HG03135 (cell line): Measurements from ENCODE around the gene DNM1.
"Not testable (repeated sequence)": the region's sequence is repeated elsewhere in the genome, so short reads cannot be mapped to it uniquely, and the experiment has no call there.

Experiments used
- ATAC-seq: cut with Tn5 transposase; IDR thresholded peaks from one replicate; pipeline ENCODE4 v1.9.1; 2021; ENCODE audit warnings: mild to moderate bottlenecking, moderate library complexity; ENCODE audit not compliant: unreplicated experiment

The DNM1 gene

DNA sequence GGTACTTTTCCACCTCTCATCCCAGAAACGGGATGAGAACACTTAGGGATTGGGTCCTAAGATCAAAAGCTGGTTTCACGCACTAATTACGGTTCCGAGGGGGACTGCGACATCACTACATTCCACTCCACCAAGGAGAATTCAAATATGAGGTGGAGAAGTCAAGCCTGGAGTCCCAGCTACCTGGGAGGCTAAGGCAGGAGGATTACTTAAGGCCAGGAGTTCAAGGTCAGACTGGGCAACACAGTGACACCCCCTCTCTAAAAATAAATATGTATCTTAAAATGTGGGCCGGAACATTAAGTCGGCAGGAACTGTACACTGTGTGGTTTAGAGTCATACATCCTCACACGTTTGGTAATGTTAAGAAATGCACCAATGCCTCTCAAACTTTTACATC, 71.1 kb downstream of the DNM1 start:
- ATAC-seq, result no peak

DNA sequence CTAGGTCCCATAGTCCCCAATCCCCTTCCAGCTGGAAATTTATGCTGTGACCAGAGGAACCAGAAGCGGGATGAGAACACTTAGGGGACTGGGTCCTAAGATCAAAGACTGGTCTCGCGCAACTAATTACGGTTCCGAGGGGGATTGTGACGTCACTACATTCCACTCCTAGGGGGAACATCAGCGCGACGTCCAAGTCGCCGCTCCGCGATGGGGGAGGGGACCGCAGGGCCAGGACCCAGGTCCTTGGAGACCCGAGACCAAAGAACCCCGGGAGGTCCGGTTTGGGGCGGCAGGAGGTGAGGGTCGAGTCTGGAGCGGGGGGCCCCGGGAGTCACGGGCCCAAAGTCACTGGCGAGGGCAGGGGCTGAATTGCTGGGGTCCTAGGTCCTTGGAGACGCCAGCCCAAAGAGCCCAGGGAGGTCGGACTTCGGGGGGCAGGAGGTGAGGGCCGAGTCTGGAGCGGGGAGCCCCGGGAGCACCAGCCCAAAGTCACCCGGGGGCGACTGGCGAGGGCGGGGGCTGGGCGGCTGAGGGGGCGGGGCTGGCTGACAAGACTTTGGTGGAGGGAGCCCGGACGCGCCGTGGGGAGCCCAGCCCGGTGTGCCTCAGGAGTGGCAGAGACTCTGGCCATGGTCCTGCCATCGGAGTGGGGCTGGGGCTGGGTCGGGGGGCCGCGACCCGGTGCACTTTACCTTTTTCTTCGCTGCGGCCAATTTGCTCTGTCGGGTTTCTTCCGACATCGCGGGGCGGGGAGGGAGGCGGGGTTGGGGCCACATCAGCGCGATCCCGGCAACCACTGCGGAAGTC, 72.2 kb downstream of the DNM1 start, which contains the start of gene GOLGA2:
TSS of gene GOLGA2 (minus strand) at position 810 of the 810 bp plus-strand sequence. CDS start at position 779, 31 bp downstream.
- peak; percentile 48 for ATAC-seq

DNA sequence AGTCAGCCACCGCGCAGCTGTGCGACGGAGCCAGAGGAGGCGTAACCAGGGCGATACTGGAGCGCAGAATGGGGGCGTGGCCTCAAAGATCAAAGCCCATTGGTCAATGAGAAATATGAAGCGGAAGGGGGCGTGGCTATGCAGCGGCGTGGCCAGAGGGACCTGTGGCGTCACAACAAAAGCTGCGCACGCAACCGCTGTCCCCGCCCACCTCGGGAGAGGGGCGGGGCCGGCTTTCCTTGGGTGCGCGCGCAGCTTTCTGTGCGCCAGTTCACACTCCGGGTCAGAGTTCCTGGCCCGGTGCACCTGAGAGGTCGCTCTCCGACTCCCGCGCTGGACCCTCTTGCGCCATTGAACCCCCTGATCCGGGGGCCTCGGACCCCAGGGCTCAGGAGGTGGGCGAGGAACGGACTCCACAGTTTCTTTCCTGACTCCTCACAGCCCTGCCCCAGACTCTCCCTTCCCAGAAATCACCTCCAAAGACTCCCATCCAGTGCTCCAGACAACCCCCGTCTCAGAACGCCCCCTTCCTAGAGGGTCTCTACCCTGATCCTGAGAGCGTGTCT, 72.9 kb downstream of the DNM1 start, which contains the start of gene SWI5:
TSS of gene SWI5 (plus strand) at position 269 of the 566 bp plus-strand sequence.
- peak; percentile 95 for ATAC-seq

DNA sequence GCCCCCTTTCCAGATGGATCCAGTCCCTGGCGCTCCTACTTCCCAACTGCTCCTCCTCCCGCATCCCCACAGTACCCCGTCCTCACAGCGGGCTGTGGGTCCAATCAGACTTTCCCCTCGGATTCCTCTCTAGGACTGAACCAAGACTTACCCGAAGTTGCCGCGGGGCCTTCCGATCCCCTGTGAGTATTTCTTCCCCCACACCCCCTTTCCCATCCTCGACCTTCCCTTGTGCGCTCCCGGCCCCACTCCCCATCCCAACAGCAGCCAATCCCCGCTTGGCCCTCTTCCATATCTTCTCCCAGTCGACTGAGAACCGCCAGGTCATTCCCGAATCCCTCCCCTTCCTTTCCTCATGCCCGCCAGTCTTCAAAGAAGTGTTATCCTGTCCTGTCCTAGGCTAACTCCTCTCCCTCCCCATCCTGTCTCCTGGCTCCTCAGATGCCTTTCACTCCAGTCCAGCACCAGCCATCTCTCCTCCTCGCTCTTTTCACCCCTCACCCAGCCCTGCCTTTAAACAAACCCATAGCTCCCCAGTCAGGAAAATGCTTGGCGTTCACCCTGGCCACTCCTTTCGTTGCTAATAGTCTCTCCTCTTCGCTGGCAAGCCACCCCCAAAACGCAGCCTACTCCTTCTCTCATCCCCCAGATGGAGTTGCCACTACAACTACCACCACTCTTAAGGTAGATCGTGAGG, 73.5 kb downstream of the DNM1 start:
- ATAC-seq, result no peak

DNA sequence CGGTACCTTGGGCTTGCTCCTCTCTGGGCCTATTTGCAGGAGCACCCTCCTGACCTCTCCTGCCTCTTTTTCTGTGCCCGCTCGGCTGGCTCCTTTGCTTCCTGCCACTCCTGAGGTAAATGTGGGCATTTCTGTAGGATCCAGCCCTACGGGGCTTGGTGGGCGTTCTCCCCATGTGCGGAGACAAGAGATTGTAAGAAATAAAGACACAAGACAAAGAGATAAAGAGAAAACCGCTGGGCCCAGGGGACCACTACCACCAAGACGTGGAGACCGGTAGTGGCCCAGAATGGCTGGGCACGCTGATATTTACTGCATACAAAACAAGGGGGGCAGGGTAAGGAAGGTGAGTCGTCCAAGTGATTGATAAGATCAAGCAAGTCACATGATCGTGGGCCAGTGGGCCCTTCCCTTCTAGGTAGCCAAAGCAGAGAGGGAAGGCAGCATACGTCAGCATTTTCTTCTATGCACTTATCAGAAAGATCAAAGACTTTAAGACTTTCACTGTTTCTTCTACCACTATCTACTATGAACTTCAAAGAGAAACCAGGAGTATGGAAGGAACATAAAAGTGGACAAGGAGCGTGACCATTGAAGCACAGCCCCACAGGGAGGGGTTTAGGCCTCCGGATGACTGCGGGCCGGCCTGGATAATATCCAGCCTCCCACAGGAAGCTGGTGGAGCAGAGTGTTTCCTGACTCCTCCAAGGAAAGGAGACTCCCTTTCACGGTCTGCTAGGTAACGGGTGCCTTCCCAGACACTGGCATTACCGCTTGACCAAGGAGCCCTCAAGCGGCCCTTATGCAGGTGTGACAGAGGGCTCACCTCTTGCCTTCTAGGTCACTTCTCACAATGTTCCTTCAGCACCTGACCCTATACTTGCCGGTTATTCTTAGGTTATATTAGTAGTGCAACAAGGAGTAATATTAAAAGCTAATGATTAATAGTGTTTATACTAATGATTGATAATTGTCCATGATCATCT, 76.2 kb downstream of the DNM1 start:
- ATAC-seq, result not testable (repeated sequence)

DNA sequence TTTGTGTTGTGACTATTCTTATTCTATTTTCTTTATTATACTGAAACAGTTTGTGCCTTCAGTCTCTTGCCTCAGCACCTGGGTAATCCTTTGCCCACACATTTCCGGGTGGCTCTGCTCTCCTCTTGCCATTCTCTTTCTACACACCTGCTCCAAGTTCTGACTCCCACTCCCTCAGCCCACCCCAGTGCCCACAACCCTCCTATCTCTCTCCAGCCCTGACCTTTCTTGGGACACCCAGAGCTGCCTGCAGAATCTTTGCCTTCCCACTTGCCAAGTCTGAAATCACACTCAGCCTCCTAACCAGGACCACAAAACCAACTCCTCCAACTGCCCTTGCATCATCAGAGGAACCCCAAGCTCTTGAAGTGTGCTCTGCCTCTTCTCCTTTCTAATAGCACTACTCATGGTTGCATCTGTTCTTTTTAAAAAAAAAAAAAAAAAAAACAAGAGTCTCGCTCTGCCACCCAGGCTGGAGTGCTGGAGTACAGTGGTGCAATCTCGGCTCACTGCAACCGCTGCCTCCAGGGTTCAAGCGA, 77.0 kb downstream of the DNM1 start:
- no peak for ATAC-seq

DNA sequence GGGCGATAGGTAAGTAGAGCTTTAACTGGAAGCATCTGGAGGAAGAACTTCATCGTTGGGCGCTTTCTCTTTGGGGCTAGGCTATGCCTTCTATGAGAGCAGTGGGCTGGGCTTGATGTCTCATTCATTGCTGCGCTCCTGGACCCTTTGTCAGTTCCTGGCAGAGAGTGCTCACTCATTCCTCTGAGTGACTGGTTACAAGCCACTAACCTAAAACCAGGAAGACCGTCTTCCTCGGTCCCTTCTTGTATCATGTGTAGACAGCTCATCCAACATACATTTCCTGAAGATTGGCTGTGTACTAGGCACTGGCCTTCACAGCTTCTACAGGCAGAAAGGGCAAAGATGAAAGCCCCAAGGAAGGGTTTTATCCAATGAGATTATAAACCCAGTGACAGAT, 79.3 kb downstream of the DNM1 start:
- no peak for ATAC-seq

DNA sequence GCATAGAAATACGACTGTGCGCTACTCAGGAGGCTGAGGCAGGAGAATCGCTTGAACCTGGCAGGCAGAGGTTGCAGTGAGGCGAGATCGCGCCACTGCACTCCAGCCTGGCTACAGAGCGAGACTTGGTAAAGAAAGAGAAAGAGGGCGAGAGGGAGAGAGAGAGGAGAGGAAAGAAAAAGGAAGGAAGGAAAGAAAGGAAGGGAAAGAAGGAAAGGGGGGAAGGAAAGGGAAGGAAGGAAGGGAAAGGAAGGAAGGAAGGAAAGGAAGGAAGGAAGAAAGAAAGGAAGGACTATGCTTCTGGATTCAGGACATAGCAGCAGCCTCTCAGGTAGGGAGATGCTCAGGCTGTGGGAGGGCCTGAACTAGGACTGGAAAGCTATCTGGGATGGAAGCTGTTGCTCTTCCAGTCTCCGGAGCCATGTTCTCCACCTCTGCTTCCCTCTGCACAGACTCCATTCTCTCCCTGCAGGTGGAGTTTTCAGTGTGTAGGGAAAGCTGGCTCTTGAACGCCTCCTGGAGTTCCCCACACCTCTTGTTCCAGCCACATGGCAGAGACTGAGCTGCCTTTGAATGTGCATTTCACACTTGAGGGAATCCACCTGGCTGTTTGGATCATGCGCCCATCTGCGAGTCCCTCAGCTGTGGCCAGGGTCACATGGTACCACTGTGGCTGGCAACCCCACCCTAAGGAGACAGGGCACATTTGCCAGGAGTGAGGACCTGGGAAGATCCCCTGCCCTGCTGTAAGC, 82.0 kb downstream of the DNM1 start:
- no peak for ATAC-seq

DNA sequence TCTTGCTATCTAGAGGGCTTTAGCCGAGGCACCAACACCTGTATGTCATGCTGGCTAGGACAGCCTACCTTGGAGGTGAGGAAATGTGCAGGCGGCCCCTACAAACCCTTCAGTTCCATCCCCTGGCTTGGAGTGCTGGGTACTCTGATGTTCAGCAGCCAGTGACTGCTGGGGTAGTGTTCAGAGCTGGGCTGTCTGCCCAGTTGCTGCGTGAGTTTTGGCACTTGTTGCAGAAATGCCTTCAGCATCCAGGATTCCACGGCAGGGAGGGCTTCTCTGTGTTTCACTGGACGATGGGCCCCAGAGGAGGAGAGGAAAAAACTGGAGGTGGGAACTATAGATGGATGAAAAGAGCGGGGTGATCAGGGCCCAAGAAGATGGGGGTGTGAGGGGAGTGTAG, 83.3 kb downstream of the DNM1 start:
- no peak for ATAC-seq

DNA sequence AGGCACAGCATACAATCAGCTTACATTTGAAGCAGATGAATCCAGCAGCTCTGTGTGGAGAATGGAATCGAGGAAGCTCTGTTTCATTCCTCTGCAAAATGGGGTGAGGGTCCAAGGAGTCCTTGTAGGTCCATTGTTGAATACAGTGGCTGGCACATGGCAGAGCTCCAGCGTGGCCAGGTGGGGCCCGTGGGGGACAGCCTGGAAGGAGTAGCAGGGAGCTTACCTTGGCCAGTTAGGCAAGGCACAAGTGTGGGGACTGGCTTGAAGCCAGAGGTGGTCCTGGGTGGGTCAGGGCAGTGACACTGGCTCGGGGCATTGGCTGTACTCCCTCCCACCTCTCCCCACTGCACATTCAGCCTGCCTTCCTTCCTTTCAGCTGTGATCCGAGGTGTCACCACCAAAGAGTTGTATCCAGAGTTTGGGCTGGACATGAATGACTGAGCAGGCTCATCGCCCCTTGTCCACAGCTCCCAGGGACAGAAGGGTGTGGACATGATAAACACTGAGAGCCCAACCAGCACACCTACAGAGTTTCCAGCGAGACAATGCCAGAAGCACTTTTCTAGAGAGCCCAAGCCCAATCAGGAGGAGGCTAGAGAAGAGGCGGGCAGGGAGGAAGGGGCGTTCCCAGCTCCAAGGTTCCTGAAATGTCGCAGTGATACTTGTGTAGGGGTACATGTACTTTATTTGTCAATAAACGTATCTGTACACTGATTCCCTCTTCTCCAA, 85.3 kb downstream of the DNM1 start:
- ATAC-seq, result no peak

DNA sequence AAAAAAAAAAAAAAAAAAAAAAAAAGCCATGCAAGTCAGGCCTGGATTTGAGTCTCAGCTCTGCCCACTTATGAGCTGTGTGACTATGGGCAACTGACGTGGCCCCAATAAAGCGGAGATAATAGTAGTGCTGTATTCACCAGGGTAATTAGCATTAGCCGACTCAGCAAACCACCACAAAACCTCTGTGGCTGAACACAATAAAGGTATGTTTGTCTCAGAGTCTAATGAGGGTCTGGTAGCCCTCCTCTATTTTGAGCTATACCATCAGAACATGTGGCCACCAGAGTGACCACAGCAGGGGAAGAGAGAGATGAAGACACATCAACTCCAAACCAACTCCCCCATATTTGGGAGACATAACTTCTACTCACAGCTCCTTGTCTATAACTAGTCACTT, 88.8 kb downstream of the DNM1 start:
- no peak for ATAC-seq

DNA sequence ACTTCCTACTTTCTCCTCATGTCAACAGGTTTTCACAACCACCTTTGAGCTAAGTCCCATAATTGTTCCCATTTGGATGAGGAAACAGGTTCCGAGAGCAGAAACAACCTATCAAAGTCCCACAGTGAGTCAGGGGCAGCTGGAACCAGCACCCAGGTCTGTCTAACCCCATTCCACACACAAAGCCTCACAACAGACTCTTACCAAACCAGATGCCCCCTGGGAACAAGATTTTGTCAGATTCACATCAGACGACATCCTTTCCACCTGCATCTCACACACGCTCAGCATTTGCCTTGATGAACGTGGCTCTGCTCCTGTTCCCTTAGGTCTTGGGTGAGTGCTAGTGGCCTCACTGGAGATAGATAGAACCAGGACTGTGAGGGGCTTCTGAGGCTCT, 89.9 kb downstream of the DNM1 start:
- no peak for ATAC-seq

DNA sequence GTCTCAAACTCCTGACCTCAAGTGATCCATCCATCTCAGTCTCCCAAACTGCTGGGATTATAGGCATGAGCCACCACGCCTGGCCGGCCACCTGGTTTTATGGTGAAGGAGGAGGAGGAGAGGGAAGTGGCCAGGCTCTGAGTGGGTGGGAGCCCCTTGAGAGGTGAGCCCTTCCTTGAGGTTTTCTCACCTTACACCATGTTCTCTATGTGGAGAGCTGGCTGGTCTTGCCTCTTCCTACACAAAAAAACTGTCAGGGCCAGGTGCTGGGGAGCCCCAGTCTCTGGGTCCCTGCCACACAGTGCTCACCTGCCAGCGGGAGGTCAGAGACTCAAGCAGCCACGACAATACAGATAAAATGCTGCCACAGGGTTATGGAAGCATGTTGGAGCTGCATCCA, 91.0 kb downstream of the DNM1 start:
- ATAC-seq, result no peak

DNA sequence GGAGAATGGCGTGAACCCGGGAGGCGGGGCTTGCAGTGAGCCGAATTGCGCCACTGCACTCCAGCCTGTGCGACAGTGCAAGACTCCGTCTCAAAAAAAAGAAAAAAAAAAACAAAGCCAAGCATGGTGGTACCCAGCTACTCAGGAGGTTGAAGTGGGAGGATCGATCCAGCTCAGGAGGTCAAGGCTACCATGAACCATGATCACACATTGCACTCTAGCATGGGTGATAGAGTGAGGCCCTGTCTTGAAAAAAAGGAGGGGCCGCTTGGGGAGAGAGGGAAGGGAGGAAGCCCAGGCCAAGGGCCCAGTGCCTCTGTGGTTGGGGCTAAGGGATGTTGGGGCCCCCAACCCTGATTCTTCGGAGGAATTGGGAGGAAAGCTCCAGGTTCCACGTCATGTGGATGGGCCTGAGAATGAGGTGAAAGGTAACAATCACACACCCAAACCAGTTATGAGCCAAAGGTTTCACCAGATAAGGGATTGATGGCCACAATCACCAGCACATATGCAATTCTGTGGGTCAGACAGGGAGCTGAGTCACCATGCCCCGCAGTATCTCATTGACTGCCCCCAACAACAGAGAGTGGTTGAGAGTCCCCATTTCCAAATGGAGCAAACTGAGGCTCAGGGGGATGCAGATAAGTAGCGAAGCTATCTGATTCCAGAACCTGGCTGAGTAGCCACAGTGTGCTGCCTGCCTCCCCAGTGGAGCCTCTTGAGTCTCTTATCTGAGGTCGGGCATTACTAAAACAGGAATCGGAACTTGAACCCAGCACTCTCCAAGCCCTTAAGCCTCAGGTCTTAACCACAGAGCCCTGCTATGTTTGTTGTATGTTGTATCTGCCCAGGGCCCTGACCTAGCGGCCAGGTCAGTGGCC, 93.4 kb downstream of the DNM1 start:
- no peak for ATAC-seq

DNA sequence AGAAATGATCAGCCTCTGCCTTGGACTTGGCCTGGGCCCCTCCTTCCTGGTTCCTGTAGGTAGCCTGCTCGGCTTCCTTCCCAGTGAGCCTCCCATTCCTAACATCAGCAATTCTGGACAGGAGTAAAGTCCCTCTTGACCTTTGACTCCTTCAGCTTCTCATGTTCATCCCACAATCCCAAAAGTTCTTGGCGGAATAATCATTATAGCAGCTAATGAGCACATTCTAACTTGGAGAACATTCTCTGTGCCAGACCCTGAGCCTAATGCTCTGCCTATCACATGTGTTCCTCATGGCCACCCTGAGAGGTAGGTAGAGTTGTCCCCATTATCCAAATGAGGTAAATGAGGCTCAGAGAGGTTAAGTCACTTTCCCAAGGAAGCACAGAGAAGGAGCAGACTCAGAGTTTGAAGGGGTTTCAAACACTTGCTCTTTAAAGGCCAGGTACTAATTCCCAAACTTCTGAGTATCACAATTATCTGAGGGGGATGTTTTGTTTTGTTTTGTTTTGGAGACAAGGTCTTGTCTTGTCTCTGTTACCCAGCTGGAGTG, 94.1 kb downstream of the DNM1 start:
- no peak for ATAC-seq

DNA sequence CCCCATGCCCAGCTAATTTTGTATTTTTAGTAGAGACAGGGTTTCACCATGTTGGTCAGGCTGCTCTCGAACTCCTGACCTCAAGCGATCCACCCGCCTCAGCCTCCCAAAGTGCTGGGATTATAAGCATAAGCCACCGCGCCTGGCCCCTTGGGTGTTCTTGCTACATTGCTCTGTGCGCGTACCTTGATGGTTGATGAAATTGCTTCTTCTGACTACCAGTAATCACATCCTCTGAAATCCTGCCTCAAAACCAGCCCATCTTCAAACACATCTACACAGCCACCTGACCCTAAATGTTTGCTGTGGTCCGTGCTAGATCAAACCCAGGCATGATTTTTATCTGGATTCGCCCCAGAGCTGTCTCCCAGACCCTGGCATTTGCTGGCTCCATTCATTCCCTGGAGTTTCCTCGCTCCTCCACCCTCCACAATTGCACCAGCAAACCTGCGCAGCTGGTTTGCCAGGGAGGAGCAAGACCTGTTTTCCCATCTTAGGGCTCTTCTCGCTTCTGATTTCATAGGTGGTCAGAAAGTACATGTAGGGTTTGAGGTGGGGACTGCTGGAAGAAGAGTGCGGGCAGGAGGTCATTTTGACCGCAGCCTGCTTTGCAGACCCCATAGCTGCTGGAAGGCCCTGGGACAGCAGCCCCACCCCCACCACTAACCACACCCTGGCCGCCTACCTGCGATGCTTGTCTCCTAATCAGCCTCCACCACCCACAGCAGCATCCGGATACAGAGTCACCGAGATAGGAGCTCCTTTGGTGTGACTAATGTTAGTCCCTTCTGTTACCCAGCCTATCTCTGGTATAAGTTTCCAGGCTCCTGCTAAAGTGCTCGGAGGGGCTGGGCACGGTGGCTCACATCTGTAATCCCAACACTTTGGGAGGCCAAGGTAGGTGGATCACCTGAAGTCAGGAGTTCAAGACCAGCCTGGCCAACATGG, 95.6 kb downstream of the DNM1 start:
- no peak for ATAC-seq
